OCI-LY1 (cell line): Measurements from ENCODE around the gene POC1A.

Experiments used
- H2AFZ ChIP-seq: fragments of 200-600 bp; sonication (generic), shearing (Covaris generic); 2 replicates; pipeline ENCODE4 v1.6.0; 2014; ENCODE audit warnings: antibody characterized with exemption, mild to moderate bottlenecking, low read length
- H3F3A ChIP-seq: fragments of 200-600 bp; sonication (generic), shearing (Covaris generic); 2 replicates; pipeline ENCODE4 v1.6.0; 2014; ENCODE audit warnings: mild to moderate bottlenecking, antibody characterized with exemption, low read length, moderate library complexity; ENCODE audit not compliant: insufficient read depth
- H3K27ac ChIP-seq: fragments of 200-600 bp; sonication (generic); 2 replicates; pipeline ENCODE4 v1.5.1; 2014; ENCODE audit warnings: low read length, mixed run types, mild to moderate bottlenecking, low read depth; ENCODE audit not compliant: poor library complexity, severe bottlenecking
- H3K27me3 ChIP-seq: fragments of 200-600 bp; sonication (generic); 2 replicates; pipeline ENCODE4 v1.6.0; 2014; ENCODE audit warnings: antibody characterized with exemption, mild to moderate bottlenecking, low read length, moderate library complexity; ENCODE audit not compliant: insufficient read depth
- H3K36me3 ChIP-seq: fragments of 200-600 bp; sonication (generic); 2 replicates; pipeline ENCODE4 v1.6.1; 2014; ENCODE audit warnings: mild to moderate bottlenecking, antibody characterized with exemption, low read length, moderate library complexity, mixed read lengths; ENCODE audit not compliant: insufficient read depth
- H3K4me1 ChIP-seq: fragments of 200-600 bp; sonication (generic); 2 replicates; pipeline ENCODE4 v1.5.1; 2014; ENCODE audit warnings: mild to moderate bottlenecking, low read length, moderate library complexity; ENCODE audit not compliant: insufficient read depth, severe bottlenecking
- H3K4me2 ChIP-seq: fragments of 200-600 bp; sonication (generic), shearing (Covaris generic); 2 replicates; pipeline ENCODE4 v1.6.1; 2014; ENCODE audit warnings: low read length
- H3K4me3 ChIP-seq: fragments of 200-600 bp; sonication (generic); 2 replicates; pipeline ENCODE4 v1.5.1; 2014; ENCODE audit warnings: low read length, low read depth, mild to moderate bottlenecking, mixed read lengths; ENCODE audit not compliant: poor library complexity, severe bottlenecking
- H3K79me2 ChIP-seq: fragments of 200-600 bp; shearing (Covaris generic); 2 replicates; pipeline ENCODE4 v1.6.1; 2016; ENCODE audit warnings: mixed run types, low read length, mixed read lengths; ENCODE audit not compliant: insufficient read depth
- H3K9ac ChIP-seq: fragments of 200-600 bp; sonication (generic), shearing (Covaris generic); 2 replicates; pipeline ENCODE4 v1.6.1; 2014; ENCODE audit warnings: mild to moderate bottlenecking, low read length, mixed read lengths
- H3K9me2 ChIP-seq: fragments of 200-600 bp; sonication (generic), shearing (Covaris generic); 2 replicates; pipeline ENCODE4 v1.6.1; 2014; ENCODE audit warnings: low read depth, mild to moderate bottlenecking, low read length, mixed read lengths
- H3K9me3 ChIP-seq: fragments of 200-600 bp; shearing (Covaris generic); 2 replicates; pipeline ENCODE4 v1.6.1; 2014; ENCODE audit warnings: low read length, mixed read lengths
- H4K20me1 ChIP-seq: fragments of 200-600 bp; sonication (generic), shearing (Covaris generic); 2 replicates; pipeline ENCODE4 v1.6.0; 2016; ENCODE audit warnings: mild to moderate bottlenecking, low read length; ENCODE audit not compliant: insufficient read depth
- EZH2 ChIP-seq: fragments of 200-600 bp; sonication (generic), shearing (Covaris generic); IDR thresholded peaks from 2 replicates; pipeline ENCODE4 v1.8.0; 2017; ENCODE audit warnings: borderline replicate concordance, mixed run types, mild to moderate bottlenecking, antibody characterized with exemption, low read length, moderate library complexity, mixed read lengths
- TF ChIP-seq, protein P1 (sequence below): fragments of 200-600 bp; sonication (generic), shearing (Covaris generic); IDR thresholded peaks from 2 replicates; pipeline ENCODE4 v1.5.1; 2017; ENCODE audit warnings: mild to moderate bottlenecking, antibody characterized with exemption, low read length, moderate library complexity, mixed read lengths

Gene POC1A

DNA sequence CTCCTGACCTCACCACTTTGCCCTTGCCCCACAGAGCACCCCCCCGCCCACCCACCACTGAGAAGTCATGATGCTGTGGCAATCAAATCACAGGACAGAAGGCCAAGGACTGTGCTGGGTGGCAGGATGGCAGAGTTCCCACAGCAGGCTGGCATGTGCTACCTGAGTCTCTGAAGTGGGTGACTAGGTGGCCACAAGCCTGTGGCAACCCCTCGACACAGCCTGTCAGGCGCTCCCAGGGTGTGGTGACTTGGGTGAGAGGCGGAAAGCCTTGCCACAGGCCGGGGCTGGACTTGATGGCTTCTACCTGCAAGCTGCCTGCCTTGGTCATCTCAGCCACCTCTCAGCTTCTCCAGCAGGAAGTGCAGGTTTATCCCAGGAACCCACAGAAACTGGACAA, 82.2 kb downstream of the POC1A start:
- Histone ChIP-seq H3K4me2 (no peak overlapping the region), H4K20me1 (no peaks in the 10 kb centered on the region), H3F3A (no peaks in the 10 kb centered on the region), H3K36me3 (peaks cover 7% of the 10 kb centered on the region; the same call in 1 of the 2 replicates), H3K27me3 (no peaks in the 10 kb centered on the region), H3K9ac (no peak overlapping the region), H3K9me2 (no peaks in the 10 kb centered on the region), H2AFZ (no peak overlapping the region), H3K27ac (no peak overlapping the region), H3K9me3 (no peaks in the 10 kb centered on the region), H3K79me2 (no peaks in the 10 kb centered on the region), H3K4me3 (no peak overlapping the region), H3K4me1 (no peaks in the 10 kb centered on the region)
- no peak for TF ChIP-seq EZH2
- TF ChIP-seq, protein P1, sequence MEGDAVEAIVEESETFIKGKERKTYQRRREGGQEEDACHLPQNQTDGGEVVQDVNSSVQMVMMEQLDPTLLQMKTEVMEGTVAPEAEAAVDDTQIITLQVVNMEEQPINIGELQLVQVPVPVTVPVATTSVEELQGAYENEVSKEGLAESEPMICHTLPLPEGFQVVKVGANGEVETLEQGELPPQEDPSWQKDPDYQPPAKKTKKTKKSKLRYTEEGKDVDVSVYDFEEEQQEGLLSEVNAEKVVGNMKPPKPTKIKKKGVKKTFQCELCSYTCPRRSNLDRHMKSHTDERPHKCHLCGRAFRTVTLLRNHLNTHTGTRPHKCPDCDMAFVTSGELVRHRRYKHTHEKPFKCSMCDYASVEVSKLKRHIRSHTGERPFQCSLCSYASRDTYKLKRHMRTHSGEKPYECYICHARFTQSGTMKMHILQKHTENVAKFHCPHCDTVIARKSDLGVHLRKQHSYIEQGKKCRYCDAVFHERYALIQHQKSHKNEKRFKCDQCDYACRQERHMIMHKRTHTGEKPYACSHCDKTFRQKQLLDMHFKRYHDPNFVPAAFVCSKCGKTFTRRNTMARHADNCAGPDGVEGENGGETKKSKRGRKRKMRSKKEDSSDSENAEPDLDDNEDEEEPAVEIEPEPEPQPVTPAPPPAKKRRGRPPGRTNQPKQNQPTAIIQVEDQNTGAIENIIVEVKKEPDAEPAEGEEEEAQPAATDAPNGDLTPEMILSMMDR = no peak

DNA sequence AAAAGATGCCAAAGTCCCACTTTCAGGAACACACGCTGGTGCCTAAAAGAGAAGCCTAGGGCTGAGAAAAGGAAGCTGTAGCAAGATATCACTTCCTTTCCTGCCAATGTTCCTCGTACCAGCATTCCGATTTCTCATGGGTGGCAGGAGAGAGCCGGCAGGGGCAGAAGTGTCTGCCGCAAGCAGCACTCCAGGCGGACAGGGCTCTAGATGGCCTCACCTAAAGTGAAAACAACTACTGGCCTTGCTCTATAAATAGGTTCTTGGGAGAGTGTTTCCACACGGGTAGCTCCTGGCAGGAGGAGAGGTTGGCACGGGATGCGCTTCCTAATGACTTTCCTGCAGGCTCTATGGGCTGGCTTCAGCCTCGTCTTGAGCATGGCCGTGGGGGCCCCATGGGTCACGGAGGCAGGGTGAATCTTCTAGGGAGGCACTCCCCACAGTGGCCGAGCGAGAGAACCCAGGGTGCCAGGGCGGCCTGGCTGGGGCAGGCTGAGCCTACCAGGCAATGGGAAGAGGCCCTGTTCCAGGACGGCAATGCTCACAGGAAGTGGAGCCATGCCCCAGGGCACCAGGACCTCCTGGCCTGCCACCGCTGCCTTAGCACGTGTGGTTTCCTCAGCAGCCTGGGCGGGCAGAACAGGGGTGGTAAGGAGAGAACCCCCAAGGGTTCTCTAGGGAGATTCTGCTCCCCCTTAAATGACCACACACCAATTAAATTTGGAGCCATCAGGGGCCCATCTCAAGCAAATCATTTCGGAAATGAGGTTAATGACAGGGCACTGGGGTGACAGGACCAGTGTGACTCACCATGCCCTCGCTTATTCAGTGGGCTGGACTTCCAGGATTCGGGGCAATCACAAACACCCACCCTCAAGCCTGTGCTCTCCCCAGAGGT, 83.2 kb downstream of the POC1A start:
- Histone ChIP-seq H3K36me3 (peaks cover 7% of the 10 kb centered on the region; the same call in 1 of the 2 replicates), H3K27me3 (no peaks in the 10 kb centered on the region), H3K9me2 (no peaks in the 10 kb centered on the region), H3K27ac (no peak overlapping the region), H3K79me2 (no peaks in the 10 kb centered on the region), H3K9ac (no peak overlapping the region), H3K4me1 (no peaks in the 10 kb centered on the region), H2AFZ (no peak overlapping the region), H3K9me3 (no peaks in the 10 kb centered on the region), H3F3A (no peaks in the 10 kb centered on the region), H4K20me1 (no peaks in the 10 kb centered on the region), H3K4me2 (no peak overlapping the region), H3K4me3 (no peak overlapping the region)
- no peak for TF ChIP-seq EZH2
- TF ChIP-seq, protein P1 = no peak

DNA sequence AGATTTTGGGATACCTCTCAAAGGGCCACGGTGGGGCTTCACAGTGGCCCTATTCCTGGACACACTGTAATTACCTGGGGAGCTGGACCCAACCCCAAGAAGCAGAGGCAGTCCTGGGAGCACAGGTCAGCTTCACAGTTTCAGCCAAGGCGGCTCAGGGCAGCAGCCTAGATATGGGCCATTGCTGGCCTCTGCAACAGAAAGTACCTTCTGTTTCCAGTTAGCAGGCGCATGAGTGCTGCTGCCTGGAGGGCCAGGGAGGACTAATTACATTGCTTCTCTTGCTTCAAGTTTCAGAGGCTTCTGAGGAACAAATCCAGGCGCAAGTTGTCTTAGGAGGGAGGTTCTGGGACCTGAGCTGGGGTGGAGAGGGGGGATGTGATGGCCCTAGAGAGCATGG, 84.4 kb downstream of the POC1A start:
- TF ChIP-seq, protein P1 = no peak
- TF ChIP-seq EZH2 = no peak
- Histone ChIP-seq H3K4me2 (no peak overlapping the region), H3K9ac (no peak overlapping the region), H3K4me1 (no peaks in the 10 kb centered on the region), H2AFZ (no peak overlapping the region), H4K20me1 (no peaks in the 10 kb centered on the region), H3K9me3 (no peaks in the 10 kb centered on the region), H3F3A (no peaks in the 10 kb centered on the region), H3K36me3 (peaks cover under 1% of the 10 kb centered on the region; the same call in 1 of the 2 replicates), H3K4me3 (no peak overlapping the region), H3K79me2 (no peaks in the 10 kb centered on the region), H3K27me3 (peaks cover 6% of the 10 kb centered on the region; the same call in 1 of the 2 replicates), H3K9me2 (no peaks in the 10 kb centered on the region), H3K27ac (no peak overlapping the region)
